HL-60 (cell line): Measurements from ENCODE around the gene L3MBTL4.

ENCODE experiments used
- DNase-seq, 2 experiments: peaks; one replicate each; pipeline ENCODE4 v3.0.0-alpha.2; 2010 to 2020; ENCODE audit warnings: low read depth in 1 of 2, low spot score in 1 of 2
- H3K27ac ChIP-seq: fragments of 250-450 bp; sonication (Bioruptor Pico); replicated peaks from 2 replicates; pipeline ENCODE4 v1.5.1; 2020; ENCODE audit warnings: mild to moderate bottlenecking, moderate library complexity
- H3K27me3 ChIP-seq: fragments of 250-450 bp; sonication (Bioruptor Pico); 2 replicates; pipeline ENCODE4 v1.5.1; 2021; ENCODE audit warnings: mild to moderate bottlenecking, moderate library complexity; ENCODE audit not compliant: insufficient read depth, poor library complexity, severe bottlenecking
- H3K4me3 ChIP-seq: replicated peaks from 2 replicates; pipeline ENCODE4 v1.5.1; 2011; ENCODE audit warnings: mild to moderate bottlenecking, control low read depth, low read length; ENCODE audit not compliant: insufficient read depth
- GABPA ChIP-seq: IDR thresholded peaks from 2 replicates; pipeline ENCODE4 v1.6.1; 2012; ENCODE audit warnings: low read depth
- POLR2AphosphoS5 ChIP-seq: IDR thresholded peaks from 2 replicates; pipeline ENCODE4 v1.6.1; 2012; ENCODE audit warnings: low read depth
- REST ChIP-seq: IDR thresholded peaks from 2 replicates; pipeline ENCODE4 v1.6.1; 2012; ENCODE audit warnings: low read depth; ENCODE audit not compliant: insufficient replicate concordance
- SPI1 ChIP-seq: IDR thresholded peaks from 2 replicates; pipeline ENCODE4 v1.6.1; 2012; ENCODE audit warnings: low read depth, mild to moderate bottlenecking, borderline replicate concordance
- TF ChIP-seq, protein P1 (sequence below): IDR thresholded peaks from one replicate; pipeline ENCODE4 v1.5.1; 2011; ENCODE audit warnings: low read length, control low read depth, inconsistent platforms; ENCODE audit not compliant: insufficient read depth

The L3MBTL4 gene

DNA sequence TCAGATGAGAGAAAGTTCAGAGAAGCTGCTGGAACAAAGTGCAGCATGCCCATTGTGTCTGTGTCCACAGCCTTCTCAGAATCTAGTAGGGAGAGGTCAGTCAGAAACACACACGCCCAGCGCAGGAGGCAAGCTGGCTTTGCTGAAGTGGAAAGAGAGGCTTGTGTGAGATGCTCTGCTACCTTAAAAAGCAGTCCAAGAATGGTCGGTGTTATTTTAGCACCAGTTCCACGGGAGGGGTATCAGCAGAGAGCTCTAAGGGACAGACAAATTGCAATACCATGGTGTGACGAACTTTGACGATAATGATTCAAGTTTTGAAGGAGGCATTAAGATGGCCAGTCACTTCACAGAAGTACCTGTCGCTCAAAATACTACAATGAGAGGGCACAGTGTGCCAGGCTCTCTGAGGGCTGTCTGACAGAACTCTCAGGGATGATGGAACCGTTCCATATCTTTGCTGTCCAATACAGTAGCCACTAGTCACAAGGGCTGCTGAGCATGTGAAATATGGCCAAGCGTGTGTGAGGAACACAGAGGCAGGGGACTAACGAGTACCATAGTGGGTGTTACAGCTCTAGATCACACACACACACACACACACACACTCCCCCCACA, 281.9 kb downstream of the L3MBTL4 start:
- H3K27ac ChIP-seq: no peak overlapping the region
- H3K27me3 ChIP-seq: no peaks in the 10 kb centered on the region
- no peak for TF ChIP-seq REST
- no peak for TF ChIP-seq SPI1
- no peak for TF ChIP-seq POLR2AphosphoS5
- TF ChIP-seq, protein P1, sequence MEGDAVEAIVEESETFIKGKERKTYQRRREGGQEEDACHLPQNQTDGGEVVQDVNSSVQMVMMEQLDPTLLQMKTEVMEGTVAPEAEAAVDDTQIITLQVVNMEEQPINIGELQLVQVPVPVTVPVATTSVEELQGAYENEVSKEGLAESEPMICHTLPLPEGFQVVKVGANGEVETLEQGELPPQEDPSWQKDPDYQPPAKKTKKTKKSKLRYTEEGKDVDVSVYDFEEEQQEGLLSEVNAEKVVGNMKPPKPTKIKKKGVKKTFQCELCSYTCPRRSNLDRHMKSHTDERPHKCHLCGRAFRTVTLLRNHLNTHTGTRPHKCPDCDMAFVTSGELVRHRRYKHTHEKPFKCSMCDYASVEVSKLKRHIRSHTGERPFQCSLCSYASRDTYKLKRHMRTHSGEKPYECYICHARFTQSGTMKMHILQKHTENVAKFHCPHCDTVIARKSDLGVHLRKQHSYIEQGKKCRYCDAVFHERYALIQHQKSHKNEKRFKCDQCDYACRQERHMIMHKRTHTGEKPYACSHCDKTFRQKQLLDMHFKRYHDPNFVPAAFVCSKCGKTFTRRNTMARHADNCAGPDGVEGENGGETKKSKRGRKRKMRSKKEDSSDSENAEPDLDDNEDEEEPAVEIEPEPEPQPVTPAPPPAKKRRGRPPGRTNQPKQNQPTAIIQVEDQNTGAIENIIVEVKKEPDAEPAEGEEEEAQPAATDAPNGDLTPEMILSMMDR: no peak
- no peak for TF ChIP-seq GABPA
- no peak for DNase-seq
- H3K4me3 ChIP-seq: no peak overlapping the region

- Histone ChIP-seq H3K27me3 (no peaks in the 10 kb centered on the region), H3K27ac (no peak overlapping the region), H3K4me3 (no peak overlapping the region)
- TF ChIP-seq, protein P1: no peak
- TF ChIP-seq SPI1 (no peak), GABPA (no peak), REST (no peak)
- no peak for DNase-seq
These were observed 293.9 kb downstream of the L3MBTL4 start for GRCh38 chr18:6120820-6121279.

DNA sequence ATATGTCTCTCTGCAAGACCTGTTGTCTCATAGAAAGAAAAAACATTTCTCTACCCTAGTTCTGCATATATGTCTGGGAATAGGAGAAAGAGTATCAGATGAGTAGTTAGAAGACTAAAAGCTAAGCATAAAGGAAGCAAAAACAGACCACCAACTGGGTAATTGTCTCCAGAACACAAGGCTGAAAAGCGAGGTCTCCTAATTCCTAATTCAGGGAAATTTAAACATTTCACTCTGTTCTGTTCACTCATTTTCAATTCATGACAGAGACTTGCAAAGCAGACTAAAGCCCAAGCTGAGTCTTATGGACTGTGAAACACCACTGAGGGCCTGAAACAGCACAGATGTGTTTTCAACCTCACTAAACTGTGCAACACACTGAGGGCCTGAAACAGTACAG, 294.9 kb downstream of the L3MBTL4 start:
- H3K27ac ChIP-seq: no peak overlapping the region
- H3K4me3 ChIP-seq: no peak overlapping the region
- TF ChIP-seq, protein P1: no peak
- TF ChIP-seq POLR2AphosphoS5 (no peak), GABPA (no peak), SPI1 (no peak), REST (no peak)
- DNase-seq: no peak
- H3K27me3 ChIP-seq: no peaks in the 10 kb centered on the region
